Transverse colon (tissue), 4 donors: ENCODE data around the gene EYS. TPM values are rescaled to one million over a fixed set of nuclear protein-coding genes. Genes with fewer than 3 reads are reported as not detected.

ENCODE experiments used
- DNase-seq: peaks from one replicate; pipeline ENCODE4 v3.0.0-alpha.2; 2019
- H3K27ac ChIP-seq, 4 donors: fragments of 200-600 bp; sonication (generic); 2 replicates each; pipeline ENCODE4 v1.5.1; 2016 to 2018; ENCODE audit warnings: inconsistent platforms in 4 of 4
- H3K27me3 ChIP-seq: fragments of 200-600 bp; sonication (generic); 2 replicates; pipeline ENCODE4 v1.5.1; 2017; ENCODE audit warnings: inconsistent platforms
- H3K36me3 ChIP-seq, 4 donors: fragments of 200-600 bp; sonication (generic); 2 replicates each; pipeline ENCODE4 v1.5.1; 2017 to 2019; ENCODE audit warnings: inconsistent platforms in 4 of 4
- H3K4me1 ChIP-seq, 4 donors: fragments of 200-600 bp; sonication (generic); 2 replicates each; pipeline ENCODE4 v1.5.1; 2017 to 2020; ENCODE audit warnings: inconsistent platforms in 4 of 4
- H3K4me3 ChIP-seq, 4 donors: fragments of 200-600 bp; sonication (generic); 1 replicate in 1 of 4; 2 replicates in 3 of 4; pipeline versions ENCODE4 v1.5.1 to v1.6.1; 2017 to 2019; ENCODE audit warnings: inconsistent platforms in 4 of 4
- H3K9me3 ChIP-seq, 2 donors: fragments of 200-600 bp; sonication (generic); 2 replicates each; pipeline ENCODE4 v1.5.1; 2017 to 2019; ENCODE audit warnings: inconsistent platforms in 2 of 2
- CTCF ChIP-seq, 5 experiments: fragments of 200-600 bp in 3 of 5; fragments of 450-650 bp in 2 of 5; sonication (generic) in 3 of 5; IDR thresholded peaks; 1 replicate in 2 of 5; 2 replicates in 3 of 5; pipeline ENCODE4 v1.5.1; 2016 to 2017; ENCODE audit warnings: antibody characterized with exemption in 5 of 5, inconsistent platforms in 3 of 5, mild to moderate bottlenecking in 2 of 5, moderate library complexity in 1 of 5
- EP300 ChIP-seq: sonication (generic); formaldehyde crosslinking; IDR thresholded peaks from one replicate; pipeline ENCODE4 v1.6.1; 2017; ENCODE audit warnings: antibody characterized with exemption, low read depth
- POLR2A ChIP-seq: fragments of 450-650 bp; IDR thresholded peaks from one replicate; pipeline ENCODE4 v1.6.1; 2016; ENCODE audit warnings: antibody characterized with exemption, mild to moderate bottlenecking, moderate library complexity
- POLR2AphosphoS5 ChIP-seq, 3 donors: sonication (generic); formaldehyde crosslinking; IDR thresholded peaks; one replicate each; pipeline ENCODE4 v1.6.1; 2016; ENCODE audit warnings: antibody characterized with exemption in 3 of 3
- WGBS, 2 donors: methylation state at CpG; one replicate each; pipeline ENCODE4 v1.1.5; 2018; ENCODE audit warnings: low coverage in 1 of 2; 5-methylcytosine and 5-hydroxymethylcytosine counted together
- in situ Hi-C, 4 donors: fragments of 200-750 bp; cut with MboI; loops; one replicate each; pipeline versions ENCODE4 v1.15.0 to v1.15.1; 2017; ENCODE audit warnings: low sequenced_read_pairs in 3 of 4, low pct_ligation_motif_present in 1 of 4, low pct_unique_long_range_greater_than_20kb in 1 of 4
- intact Hi-C: fragments of 100-400 bp; cut with DNase I; formaldehyde crosslinking; loops from one replicate; pipeline ENCODE4 v1.15.1; 2023; ENCODE audit warnings: low total_unique reads
- total RNA-seq, 4 donors: library from RNA; depleted of rRNA; stranded (reverse); fragments of >200 nt; gene quantifications; one replicate each; pipeline ENCODE4 v1.1.0, GENCODE V29; 2016

EYS gene
- total RNA-seq, 4 donors from 2014 or later: 0.41 TPM; not detected in 3

GRCh38 chr6:63805808-63806572 is 1901.0 kb downstream of the EYS start:
- peak overlapping the region in 3 of 4 donors; percentile 10 to 58 (median 57) for H3K27ac ChIP-seq
- DNase-seq: no peak
- no peak overlapping the region for H3K4me3 ChIP-seq
- intact Hi-C loops: no loop called here
- no peaks in the 10 kb centered on the region for H3K9me3 ChIP-seq
- 29 to 36% methylated on average over 5 of the region's 5 CpGs for WGBS, 2 donors
- peaks cover 0 to 17% (median 4%) of the 10 kb centered on the region in 4 donors for H3K4me1 ChIP-seq
- no peaks in the 10 kb centered on the region for H3K27me3 ChIP-seq
- H3K36me3 ChIP-seq: no peaks in the 10 kb centered on the region
- TF ChIP-seq POLR2AphosphoS5 (IDR thresholded peaks at IDR 0.05) (no peak), EP300 (no peak), POLR2A (no peak), CTCF (IDR thresholded peaks at IDR 0.05) (no peak)
- in situ Hi-C loops: no loop called here

GRCh38 chr6:63805345-63805744 is 1901.7 kb downstream of the EYS start:
- Histone ChIP-seq H3K9me3 (no peaks in the 10 kb centered on the region), H3K36me3 (no peaks in the 10 kb centered on the region), H3K27ac (peak overlapping the region in 3 of 4 donors; percentile 10 to 58 (median 57)), H3K4me1 (peaks cover 0 to 17% (median 4%) of the 10 kb centered on the region in 4 donors), H3K27me3 (no peaks in the 10 kb centered on the region), H3K4me3 (no peak overlapping the region)
- 56 to 82% methylated on average over 3 of the region's 3 CpGs for WGBS, 2 donors
- intact Hi-C loops: no loop called here
- in situ Hi-C loops: no loop called here
- DNase-seq: no peak
- TF ChIP-seq CTCF (IDR thresholded peaks at IDR 0.05) (no peak), POLR2AphosphoS5 (IDR thresholded peaks at IDR 0.05) (no peak), POLR2A (no peak), EP300 (no peak)

GRCh38 chr6:63804381-63804956 is 1902.6 kb downstream of the EYS start:
- H3K4me3 ChIP-seq: no peak overlapping the region
- no peaks in the 10 kb centered on the region for H3K9me3 ChIP-seq
- H3K27ac ChIP-seq: no peak overlapping the region
- no peaks in the 10 kb centered on the region for H3K27me3 ChIP-seq
- no peaks in the 10 kb centered on the region for H3K36me3 ChIP-seq
- DNase-seq: no peak
- TF ChIP-seq EP300 (no peak), POLR2A (no peak), POLR2AphosphoS5 (IDR thresholded peaks at IDR 0.05) (no peak), CTCF (IDR thresholded peaks at IDR 0.05) (no peak)
- H3K4me1 ChIP-seq: peaks cover 0 to 17% (median 4%) of the 10 kb centered on the region in 4 donors
- intact Hi-C loops: no loop called here
- in situ Hi-C loops: no loop called here

GRCh38 chr6:63803371-63803770 is 1903.7 kb downstream of the EYS start:
- intact Hi-C loops: no loop called here

More at GRCh38 chr6:63803371-63803770, 1903.7 kb downstream of the EYS start:
- DNase-seq: no peak
- H3K27me3 ChIP-seq: no peaks in the 10 kb centered on the region
- peaks cover 0 to 17% (median 4%) of the 10 kb centered on the region in 4 donors for H3K4me1 ChIP-seq
- no peaks in the 10 kb centered on the region for H3K36me3 ChIP-seq
- no peak for TF ChIP-seq CTCF (IDR thresholded peaks at IDR 0.05)
- no peak for TF ChIP-seq POLR2A
- no peak for TF ChIP-seq POLR2AphosphoS5 (IDR thresholded peaks at IDR 0.05)
- TF ChIP-seq EP300: no peak
- no peaks in the 10 kb centered on the region for H3K9me3 ChIP-seq
- in situ Hi-C loops: no loop called here
- WGBS, 2 donors: 85 to 90% methylated on average over 2 of the region's 2 CpGs
- no peak overlapping the region for H3K27ac ChIP-seq
- no peak overlapping the region for H3K4me3 ChIP-seq
